Ramos (cell line): ENCODE data around the gene ENTPD8.

ENCODE experiments used
- in situ Hi-C: fragments of 300-500 bp; cut with MboI; formaldehyde crosslinking; loops from one replicate; pipeline ENCODE4 v1.14.3; 2022; ENCODE audit warnings: low sequenced_read_pairs; ENCODE audit not compliant: unreplicated experiment

The ENTPD8 gene

DNA sequence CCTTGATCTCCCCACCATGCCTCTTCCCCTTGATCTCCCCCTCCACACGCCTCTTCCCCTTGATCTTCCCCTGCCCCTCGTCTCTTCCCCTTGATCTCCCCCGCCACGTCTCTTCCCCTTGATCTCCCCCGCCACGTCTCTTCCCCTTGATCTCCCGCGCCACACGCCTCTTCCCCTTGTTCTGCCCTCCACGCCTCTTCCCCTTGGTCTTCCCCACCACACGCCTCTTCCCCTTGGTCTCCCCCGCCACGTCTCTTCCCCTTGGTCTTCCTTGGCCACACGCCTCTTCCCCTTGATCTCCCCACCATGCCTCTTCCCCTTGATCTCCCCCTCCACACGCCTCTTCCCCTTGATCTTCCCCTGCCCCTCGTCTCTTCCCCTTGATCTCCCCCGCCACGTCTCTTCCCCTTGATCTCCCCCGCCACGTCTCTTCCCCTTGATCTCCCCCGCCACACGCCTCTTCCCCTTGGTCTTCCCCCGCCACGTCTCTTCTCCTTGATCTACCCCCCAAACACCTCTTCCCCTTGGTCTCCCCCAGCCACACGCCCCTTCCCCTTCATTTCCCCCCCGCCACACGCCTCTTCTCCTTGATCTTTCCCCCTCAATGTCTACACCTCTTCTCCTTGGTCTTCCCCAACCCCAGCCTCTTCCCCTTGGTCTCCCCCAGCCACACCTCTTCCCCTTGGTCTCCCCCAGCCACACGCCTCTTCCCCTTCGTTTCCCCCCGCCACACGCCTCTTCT, 10.3 kb upstream of the ENTPD8 start:
- in situ Hi-C loops = loop anchor here (25.0 kb wide), 1 partner anchor 664 kb away; the partner anchor contains the start of genes CCDC183 and TMEM141

DNA sequence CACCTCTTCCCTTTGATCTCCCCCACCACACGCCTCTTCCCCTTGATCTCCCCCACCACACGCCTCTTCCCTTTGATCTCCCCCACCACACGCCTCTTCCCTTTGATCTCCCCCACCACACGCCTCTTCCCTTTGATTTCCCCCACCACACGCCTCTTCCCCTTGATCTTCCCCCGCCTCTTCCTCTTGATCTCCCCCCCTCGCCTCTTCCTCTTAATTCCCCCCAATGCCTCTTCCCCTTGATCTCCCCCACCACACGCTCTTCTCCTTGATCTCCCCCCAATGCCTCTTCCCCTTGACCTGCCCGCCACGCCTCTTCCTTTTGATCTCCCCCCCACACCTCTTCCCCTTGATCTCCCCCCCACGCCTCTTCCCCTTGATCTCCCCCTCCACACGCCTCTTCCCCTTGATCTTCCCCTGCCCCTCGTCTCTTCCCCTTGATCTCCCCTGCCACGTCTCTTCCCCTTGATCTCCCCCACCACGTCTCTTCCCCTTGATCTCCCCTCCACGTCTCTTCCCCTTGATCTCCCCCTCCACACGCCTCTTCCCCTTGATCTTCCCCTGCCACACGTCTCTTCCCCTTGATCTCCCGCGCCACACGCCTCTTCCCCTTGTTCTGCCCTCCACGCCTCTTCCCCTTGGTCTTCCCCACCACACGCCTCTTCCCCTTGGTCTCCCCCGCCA, 9.5 kb upstream of the ENTPD8 start:
- in situ Hi-C loops = loop anchor here (25.0 kb wide), 1 partner anchor 663 kb away; the partner anchor contains the start of genes CCDC183 and TMEM141

DNA sequence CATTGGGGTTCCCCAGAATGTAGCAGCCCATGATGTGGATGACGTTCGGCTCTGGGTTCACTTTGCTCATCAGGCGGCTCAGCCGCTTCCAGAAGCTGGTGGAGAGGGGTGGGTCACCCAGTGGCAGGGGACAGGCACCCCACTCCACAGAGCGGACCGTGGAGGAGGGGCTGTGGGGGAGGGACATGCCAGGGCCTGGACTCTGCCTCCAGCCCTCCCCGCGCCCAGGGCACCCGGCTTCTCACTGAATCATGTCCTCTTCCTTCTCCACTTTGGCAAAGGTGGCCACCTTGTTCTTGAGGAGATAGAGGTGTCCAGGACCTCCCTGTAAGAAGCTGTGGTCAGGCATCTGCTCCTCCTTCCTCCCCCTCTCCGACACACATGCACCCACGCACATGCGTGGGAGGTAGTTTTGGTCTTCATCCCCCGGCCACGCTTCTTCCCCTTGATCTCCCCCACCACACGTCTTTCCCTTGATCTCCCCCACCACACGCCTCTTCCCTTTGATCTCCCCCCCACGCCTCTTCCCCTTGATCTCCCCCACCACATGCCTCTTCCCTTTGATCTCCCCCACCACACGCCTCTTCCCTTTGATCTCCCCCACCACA, 8.9 kb upstream of the ENTPD8 start:
- in situ Hi-C loops = loop anchor here (5.0 to 25.0 kb wide), 3 partner anchors 158 to 663 kb away; partner anchors contain the start of genes CCDC183, ENTPD2, SAPCD2 and TMEM141

DNA sequence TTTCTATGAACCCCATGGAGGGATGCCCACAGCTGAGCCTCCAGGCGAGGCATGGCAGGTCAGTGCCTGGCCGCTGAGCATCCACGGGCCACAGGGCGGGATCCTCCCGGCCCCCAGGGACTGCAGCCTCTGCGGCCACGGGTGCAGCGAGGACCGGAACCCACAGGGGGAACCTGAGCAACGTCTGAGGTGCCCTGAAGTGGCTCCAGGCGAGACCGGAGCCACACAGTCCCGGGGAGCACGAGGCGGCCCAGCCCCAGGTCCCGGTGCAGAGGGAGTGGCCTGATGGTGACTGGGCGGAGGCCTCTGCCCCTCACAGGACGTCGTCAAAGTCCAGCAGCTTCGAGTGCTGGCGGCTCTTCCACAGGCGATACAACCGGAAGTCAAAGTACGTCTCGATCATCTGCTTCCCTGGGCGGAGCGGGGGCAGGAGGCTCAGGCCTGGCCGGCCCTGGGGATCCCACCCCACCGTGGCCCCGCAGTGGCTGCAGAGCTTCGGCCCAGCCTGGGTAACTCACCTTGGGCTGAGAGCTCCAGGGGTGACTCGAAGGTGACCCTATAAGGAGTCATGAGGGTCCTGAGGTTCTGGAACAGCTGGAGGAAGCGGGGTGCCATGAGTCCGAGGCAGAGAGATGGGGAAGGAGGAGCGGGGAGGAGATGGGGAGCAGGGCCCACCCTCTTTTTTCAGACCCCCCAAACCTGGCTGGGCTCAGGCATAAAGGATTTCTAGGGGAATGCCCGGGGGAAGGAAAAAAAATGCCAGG, 8.1 kb upstream of the ENTPD8 start:
- in situ Hi-C loops = loop anchor here (5.0 to 25.0 kb wide), 2 partner anchors 157 to 387 kb away; partner anchors contain the start of genes ENTPD2 and SAPCD2

DNA sequence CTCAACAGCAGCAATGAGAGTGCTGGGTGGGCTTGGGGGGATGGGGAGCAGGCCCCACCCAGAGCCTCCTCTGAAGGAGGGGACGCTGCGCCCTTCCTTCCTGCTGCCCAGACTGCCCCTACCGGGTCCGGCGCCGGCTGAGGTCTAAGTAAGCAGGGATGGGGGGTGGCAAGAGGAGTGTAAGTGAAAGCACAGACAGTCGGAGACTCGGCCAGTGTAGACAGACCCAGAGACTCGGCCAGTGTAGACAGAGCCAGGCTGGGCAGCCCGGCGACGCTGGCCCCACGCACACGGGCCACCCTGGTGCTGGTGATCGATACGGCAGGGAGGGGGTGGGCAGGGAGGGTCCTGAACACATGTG, 7.4 kb upstream of the ENTPD8 start:
- in situ Hi-C loops = loop anchor here (5.0 to 25.0 kb wide), 2 partner anchors 156 to 386 kb away; partner anchors contain the start of genes ENTPD2 and SAPCD2

DNA sequence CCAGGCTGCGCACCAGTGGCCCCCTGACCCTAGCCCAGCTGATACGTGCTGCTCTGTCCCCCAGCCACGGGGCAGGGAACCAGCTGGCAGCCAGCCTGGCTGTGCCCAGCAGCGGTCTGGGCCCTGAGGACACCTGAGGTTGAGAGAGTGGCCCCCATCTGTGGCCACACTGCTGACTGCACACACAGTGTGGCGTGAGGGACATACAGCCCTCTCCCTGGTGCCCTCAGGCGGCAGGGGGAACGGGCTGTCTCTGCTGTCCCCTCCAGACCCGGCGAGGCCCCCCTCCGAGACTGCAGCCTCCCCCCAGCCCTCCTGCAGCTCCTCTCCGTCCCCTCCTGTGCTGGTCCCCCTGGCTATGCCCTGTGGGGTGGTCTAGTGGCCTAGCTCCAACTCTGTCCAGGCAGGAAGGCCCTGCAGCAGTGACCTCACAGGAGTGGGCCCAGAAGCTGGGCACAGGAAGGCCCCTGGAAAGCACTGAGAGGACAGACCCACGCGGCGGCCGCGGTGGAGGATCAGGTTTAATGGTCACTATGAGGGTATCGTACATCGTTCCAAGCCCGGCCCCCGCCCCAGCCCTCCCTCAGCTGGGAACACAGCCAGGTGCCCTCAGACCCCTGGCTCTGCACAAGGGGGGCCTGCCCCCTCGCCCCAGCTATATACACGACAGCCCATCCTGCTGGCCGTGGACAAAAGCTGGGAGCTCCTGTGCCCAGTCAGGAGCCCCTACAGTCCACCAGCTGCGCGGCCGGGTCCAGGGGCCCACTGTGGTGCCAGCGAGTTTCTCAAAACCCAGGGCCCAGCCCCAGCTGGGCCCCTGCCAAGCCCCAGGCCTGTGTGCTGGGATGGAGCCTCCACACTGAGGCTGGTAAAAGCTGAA, 6.8 kb upstream of the ENTPD8 start:
- in situ Hi-C loops = loop anchor here (5.0 to 25.0 kb wide), 2 partner anchors 156 to 386 kb away; partner anchors contain the start of genes ENTPD2 and SAPCD2

DNA sequence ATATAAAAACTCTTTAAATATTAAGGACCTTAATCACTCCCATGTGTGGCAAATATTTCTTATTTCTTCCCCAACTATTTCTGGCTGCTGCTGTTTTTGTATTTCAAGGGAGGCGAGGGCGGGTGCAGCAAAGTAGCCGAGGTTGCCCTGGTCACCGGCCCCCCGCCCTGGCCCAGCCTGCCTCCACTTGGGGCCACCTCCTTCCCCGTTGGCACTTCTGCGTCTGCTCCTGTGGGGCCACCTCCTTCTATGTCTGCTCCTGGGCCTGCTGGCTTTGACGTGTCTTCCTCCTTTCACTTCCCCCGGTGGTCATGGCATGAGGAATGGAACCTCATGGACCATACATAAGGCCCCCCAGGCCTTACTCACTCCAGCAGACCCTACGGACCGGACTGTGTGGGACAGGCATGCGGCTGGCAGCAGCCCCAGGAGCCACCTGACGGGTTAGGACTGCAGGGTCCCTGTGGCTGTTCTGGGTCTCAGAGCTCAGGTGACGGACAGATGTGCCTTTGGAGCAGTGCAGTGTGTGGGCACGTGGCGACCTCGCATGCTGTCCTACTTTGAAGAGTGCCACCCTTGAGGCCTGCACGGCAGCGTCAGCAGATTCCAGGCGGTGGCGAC, 5.8 kb upstream of the ENTPD8 start:
- in situ Hi-C loops = loop anchor here (5.0 to 25.0 kb wide), 2 partner anchors 155 to 385 kb away; partner anchors contain the start of genes ENTPD2 and SAPCD2

DNA sequence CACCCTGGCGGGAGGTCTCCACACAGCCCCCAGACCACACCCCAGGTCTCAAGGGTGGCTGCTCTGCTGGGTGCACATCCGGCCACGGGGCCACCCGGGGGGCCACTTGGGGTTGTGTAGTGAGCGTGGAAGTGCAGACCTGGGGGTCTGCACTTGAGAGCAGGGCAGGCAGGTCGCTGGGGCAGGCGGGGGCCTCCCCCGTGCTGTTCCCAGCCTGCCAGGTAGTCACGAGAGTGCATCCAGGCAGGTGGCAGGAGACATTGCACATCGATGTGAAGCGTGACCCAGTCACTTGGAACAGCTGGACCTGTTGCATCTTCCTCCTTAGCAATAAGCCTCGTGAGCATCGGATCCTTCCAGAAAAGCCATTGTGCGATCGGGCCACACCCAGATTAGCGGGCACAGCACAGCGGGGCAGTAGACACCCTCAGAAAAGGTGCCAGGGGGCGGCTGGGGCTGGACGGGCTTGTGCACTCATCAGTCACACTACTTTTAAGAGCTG, 4.8 kb upstream of the ENTPD8 start:
- in situ Hi-C loops = loop anchor here (5.0 to 25.0 kb wide), 2 partner anchors 154 to 384 kb away; partner anchors contain the start of genes ENTPD2 and SAPCD2

DNA sequence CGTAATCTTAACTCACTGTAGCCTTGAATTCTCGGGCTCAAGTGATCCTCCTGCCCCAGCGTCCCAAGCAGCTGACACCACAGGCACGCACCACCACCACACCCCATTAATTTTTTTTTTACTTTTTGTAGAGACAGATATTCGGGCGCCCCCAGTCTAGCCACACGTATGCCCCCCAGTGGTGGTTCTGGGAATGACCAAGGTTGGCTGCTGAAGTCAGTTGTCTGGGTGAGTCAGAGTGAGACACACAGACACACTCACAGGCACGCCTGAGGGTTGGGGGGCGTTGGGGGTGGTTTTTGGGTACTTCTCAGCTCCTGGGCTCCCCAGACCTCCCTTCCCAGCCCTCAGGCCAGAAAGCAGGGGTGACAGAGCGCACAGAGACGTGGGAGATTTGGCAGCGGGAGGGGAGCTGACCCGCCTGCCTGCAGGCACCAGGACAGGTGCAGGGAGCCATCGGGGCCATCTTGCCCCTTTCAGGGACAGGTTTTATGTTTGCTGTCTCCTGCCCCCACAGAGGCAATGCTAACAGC, 4.2 kb upstream of the ENTPD8 start:
- in situ Hi-C loops = loop anchor here (5.0 to 25.0 kb wide), 2 partner anchors 153 to 383 kb away; partner anchors contain the start of genes ENTPD2 and SAPCD2

DNA sequence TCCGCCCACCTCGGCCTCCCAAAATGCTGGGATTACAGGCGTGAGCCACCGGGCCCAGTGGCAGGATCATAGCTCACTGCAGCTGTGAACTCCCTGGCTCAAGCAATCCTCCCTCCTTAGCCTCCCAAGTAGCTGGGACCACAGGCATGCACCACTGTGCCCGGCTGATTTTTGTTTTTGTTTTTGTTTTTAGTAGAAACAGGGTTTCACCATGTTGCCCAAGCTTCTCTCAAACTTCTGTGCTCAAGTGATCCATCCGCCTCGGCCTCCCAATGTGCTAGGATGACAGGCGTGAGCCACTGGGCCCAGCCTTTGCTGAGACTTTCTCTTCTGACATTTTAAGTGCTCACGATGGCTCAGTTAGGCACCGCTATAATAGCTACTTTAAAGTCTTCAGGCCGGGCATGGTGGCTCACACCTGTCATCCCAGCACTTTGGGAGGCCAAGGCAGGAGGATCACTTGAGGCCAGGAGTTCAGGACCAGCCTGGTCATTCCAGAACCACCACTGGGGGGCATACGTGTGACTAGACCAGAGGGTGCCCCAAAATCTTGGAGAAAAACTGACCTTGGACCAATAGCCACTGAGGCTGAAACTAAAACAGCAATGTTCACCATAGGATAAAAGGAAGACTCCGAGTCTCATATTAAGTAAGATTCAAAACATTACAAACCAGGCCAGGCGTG, 3.1 kb upstream of the ENTPD8 start:
- in situ Hi-C loops = loop anchor here (25.0 kb wide), 1 partner anchor 382 kb away; the partner anchor contains the start of genes ENTPD2 and SAPCD2

DNA sequence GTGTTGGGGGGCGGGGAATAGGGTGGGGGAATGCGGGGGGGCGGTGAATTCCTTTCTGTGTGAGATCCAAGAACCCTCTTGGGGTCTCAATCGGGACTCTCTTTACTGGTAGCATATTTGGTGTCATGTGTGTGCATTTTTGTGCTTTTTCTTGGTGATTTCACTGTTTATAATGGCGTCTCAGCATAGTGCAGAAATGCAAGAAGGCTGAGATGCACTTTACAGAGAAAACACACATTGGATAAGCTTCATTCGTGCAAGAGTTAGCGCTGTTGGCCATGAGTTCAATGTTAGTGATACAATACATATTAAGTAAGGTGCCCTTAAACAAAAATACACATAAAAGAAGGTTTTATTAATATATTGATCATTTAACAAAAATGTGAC, 771 bp upstream of the ENTPD8 start:
- in situ Hi-C loops = loop anchor here (25.0 kb wide), 1 partner anchor 380 kb away; the partner anchor contains the start of genes ENTPD2 and SAPCD2

DNA sequence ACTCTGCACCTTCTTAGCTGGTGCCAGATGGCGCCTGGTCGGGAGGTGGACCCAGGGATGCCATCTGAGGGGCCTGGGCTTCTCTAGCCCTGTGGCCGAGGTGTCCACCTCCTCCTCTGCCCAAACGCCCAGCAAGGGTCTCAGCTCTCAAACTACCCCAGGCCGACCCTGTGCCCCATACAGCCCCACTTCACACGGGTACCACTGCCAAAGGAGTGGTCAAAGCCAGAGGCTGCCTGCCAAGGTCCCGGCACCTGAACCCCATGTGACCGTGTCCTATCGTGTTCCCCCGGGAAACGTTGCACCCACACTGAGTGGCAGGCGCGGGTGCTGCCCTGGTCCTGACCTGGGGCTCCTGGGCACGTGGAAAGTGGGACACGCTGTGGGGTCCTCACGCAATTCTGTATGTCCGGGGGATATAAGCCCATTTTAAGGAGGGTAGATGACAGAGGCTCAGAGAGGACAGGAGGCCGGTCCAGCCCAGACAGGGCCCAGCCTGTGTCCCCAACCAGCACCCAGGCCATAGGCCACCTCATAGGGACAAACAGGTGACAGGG, 1.9 kb downstream of the ENTPD8 start:
- in situ Hi-C loops = loop anchor here (25.0 kb wide), 1 partner anchor 377 kb away; the partner anchor contains the start of genes ENTPD2 and SAPCD2

DNA sequence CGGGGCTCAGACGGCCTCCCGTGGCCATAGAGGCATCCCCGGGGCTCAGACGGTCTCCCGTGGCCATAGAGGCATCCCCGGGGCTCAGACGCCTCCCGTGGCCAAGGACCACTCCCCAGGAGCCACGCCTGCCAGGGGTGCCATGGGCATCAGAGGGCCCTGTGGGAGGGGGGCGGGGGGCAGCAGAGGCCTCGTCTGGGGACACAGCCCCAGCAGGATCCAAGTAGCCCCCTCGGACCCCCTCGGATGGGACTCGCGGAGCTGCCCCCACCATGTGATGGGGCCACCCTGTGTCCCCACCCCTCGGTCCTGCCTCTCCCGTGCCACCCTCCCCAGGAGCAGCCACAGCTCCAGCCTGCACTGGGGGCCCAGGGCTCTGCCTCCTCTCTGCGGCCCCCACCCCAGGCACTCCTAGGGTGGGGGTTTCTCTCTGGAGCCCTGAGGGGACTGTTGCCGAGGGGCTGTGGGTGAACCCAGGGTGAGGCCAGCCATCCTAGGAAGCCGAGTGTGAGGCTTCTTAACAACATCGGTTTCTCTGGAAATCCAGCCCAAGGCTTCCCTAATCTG, 2.5 kb downstream of the ENTPD8 start:
- in situ Hi-C loops = loop anchor here (25.0 kb wide), 1 partner anchor 376 kb away; the partner anchor contains the start of genes ENTPD2 and SAPCD2

DNA sequence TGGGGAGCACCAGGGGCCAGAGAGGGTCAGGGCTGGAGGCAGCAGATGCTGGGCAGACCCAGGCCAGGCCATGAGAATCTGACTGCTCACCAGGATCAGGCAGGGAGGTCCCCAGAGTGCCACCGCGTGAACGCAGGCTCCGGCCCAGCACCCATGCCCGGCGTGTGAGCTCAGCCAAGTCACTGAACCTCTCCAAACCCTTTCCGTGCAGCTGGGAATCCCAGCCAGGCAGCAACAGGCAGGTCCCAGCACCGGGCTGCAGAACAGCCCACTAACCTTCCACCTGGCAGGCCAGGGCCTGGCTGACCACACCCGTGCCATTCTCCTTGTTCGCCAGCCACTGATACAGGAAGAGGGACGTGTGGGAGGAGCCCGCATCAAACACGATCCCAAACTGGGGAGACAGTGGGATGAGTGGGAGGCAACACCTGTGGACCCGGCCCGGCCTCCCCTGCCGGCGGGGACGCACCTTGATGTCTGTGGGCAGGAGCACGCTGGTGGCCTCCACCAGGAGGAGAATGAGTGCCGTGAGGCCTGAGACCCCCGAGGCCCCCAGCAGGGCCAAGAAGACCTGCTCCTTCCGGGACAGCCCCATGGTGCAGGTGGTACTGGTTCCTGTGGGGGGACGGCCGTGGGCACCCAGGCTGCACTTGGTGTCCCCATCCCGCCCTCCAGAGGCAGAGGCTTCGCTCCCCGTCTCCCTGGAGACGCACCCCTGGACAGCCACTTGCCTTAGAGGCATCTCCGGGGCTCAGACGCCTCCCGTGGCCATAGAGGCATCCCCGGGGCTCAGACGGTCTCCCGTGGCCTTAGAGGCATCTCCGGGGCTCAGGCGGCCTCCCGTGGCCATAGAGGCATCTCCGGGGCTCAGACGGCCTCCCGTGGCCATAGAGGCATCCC, 3.2 kb downstream of the ENTPD8 start:
- in situ Hi-C loops = loop anchor here (25.0 kb wide), 1 partner anchor 376 kb away; the partner anchor contains the start of genes ENTPD2 and SAPCD2
